NCI-H2171 treated with DMSO at 0.1 percent for 48 hours (cell line): ENCODE results near the gene RYR2.
"Not testable (repeated sequence)": the region's sequence is repeated elsewhere in the genome, so short reads cannot be mapped to it uniquely, and the experiment has no call there.

Source experiments
- DNase-seq: peaks from one replicate; lab custom pipeline; 2025; lab: John Stamatoyannopoulos, UW

The RYR2 gene

DNA sequence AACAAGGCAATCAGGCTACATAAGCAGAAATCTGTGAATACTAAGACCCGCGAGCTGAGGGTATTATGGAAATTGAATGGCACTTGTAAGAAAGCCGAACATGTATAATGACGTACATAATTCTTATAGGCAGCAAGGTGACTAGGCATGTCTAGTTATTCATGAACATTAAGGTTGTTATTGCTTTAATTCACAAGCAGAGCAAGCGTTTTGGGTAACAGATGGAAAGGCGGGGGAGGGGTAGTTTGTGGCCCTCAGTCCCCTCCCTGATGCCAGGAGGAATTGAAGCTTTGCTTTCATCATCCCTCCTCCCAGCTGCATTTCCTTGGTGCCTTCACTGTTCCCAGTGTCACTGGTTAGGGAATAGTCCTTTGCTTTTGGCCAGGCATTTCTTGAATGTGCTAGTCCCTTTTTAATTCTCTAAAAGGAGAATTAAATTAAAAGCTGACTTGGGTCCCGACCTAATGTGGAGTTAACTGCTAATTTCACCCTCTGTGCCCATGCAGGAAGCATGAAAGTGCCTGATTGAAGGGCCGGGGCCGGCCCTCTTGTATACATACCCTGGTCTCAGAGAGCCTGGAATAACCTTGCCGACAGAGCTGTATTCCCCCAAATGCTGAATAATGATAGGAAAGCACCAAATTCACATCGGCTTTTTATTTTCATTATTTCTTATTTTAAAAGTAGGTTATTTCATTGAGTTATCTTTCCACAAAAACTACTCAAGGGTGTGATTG lies 42.5 kb downstream of the RYR2 start:
- peak; percentile 89 for DNase-seq

GRCh38 chr1:237091691-237092090 lies 49.7 kb downstream of the RYR2 start:
- DNase-seq = peak; percentile 15

- DNase-seq = no peak
Measured at GRCh38 chr1:237093691-237094090, 51.7 kb downstream of the RYR2 start.

DNA sequence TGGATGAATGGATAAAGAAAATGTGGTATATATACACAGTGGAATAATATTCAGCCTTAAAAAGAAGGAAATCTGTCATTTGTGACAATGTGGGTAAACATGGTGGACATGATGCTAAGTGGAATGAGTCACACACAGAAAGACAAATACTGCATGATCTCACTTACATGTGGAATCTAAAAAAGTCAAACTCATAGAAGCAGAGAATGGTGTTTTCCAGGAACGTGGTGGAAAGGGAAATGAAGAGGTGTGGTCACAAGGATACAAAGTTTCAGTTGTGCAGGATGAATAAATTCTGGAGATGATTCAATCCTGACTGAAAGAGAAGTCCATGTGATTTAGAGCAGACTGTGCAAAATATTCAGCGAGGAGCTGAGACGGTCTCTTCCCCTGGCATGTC lies 56.6 kb downstream of the RYR2 start:
- no peak for DNase-seq

DNA sequence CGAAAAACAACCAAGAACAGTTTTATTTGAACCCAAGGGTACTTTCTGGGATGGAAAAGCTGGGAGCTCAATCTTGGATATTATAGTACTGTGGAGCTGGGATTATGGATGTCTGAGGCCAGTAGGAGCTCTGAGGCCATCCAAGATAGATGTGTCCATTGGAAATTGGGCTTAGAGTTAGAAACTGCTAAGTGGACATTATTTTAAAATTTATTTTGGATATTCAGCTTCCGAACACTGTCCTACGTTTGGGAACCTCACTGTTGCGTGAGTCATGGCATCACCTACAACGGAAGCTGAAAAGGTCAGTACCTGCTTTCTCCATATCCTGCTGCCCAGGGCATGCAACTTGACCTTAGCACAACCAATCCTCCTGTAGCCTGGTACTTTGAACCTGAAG lies 61.0 kb downstream of the RYR2 start:
- DNase-seq = no peak

DNA sequence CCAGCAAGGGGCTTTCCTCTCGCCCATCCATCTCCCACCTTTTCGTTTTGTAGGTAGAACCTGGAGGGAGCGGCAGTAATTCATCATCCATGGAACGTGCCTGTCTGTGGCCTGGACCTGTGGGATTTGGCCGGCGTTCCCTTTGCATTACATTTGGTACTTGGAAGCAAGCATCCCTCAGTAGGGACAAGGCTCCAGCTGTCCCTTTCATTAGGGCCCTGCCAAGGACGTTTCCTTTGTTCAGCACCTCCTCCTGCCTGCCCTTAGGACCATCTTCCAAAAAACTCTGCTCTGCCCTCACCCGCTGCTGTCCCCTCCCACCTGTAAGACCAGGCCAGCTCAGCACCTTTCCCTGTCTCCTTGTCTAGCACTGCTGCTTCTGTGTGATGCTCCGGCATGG lies 62.1 kb downstream of the RYR2 start:
- DNase-seq = no peak

DNA sequence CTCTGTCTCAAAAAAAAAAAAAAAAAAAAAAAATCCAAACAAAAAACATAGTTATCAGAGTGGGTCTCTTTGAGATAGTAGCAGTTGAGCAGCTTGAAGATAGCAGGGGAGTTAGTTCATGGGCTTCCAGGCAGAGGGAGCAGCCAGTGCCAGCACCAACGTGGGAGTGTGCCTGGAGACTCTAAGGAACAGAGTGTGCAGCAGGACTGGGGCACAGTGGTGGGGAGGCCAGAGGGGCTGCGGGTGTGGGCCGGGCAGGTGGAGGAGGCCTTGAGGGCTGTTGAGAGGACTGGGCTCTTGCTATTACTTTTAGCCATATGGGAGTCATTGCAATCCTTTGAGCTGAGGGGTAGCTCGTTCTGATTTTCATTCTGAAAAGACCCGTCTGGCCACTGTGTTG lies 63.8 kb downstream of the RYR2 start:
- no peak for DNase-seq

DNA sequence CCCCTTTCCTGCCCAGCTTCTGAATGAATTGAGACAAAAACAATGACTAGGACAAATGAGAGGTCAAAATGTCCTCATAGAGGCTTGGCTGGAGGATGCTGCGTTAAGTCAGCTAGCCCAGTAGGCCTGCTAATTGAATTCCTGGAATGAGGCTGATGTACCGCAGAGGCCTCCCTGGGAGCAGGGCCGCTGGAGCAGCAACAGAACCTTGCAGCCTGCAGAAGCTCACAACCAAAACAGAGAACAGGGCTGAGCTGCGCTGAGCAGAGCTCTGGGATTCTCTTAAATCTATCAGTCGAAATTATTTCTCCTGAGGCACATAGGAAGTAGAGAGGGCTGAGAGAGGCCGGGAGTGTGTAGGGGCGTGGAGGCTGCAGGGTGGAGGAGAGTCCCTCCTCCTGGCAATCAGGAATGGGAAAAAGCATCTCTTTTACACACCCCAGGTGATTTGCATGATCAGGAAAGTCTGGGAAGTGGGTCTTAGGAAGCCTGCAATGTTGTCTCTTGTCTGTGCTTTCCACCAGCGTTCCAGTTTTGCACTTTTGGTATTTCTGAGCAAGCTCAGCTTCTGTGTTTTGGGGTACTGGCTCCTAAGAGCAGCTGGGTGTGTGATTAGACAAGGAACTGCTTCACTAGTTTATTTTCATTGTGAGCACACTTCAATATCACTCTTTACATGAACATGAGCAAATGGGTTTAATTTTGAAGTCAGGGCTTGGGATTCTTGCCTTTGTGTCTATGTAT lies 66.5 kb downstream of the RYR2 start:
- DNase-seq = no peak

- DNase-seq = no peak
Measured at GRCh38 chr1:237111807-237112206, 69.8 kb downstream of the RYR2 start.

- DNase-seq = no peak
Measured at GRCh38 chr1:237112663-237113062, 70.7 kb downstream of the RYR2 start.

GRCh38 chr1:237115035-237115434 lies 73.1 kb downstream of the RYR2 start:
- DNase-seq = no peak

GRCh38 chr1:237119091-237119490 lies 77.1 kb downstream of the RYR2 start:
- DNase-seq = no peak

GRCh38 chr1:237120683-237121082 lies 78.7 kb downstream of the RYR2 start:
- no peak for DNase-seq

GRCh38 chr1:237124856-237125462 lies 83.0 kb downstream of the RYR2 start:
- DNase-seq = no peak

GRCh38 chr1:237126180-237126579 lies 84.2 kb downstream of the RYR2 start:
- DNase-seq = no peak

- not testable (repeated sequence) for DNase-seq
Measured at GRCh38 chr1:237127301-237127700, 85.3 kb downstream of the RYR2 start.

DNA sequence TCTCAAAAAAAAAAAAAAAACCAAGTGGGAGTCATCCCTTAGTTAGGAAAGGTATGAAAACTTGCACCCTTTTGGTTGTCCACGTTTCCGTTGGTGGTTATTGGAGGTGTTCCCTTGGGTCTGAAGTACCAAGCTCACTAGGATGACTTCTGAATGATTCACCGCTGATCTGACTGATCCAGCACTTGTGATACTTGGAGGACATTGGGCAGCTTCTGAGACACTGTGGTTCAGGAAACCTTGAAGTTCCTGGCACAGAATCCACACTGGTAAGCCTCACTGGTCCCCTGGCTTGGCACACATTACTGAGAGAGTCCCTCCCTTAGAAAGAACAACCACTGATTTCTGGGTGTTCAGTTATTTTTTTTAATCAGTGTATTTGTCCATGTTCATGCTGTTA lies 91.9 kb downstream of the RYR2 start:
- DNase-seq = no peak

DNA sequence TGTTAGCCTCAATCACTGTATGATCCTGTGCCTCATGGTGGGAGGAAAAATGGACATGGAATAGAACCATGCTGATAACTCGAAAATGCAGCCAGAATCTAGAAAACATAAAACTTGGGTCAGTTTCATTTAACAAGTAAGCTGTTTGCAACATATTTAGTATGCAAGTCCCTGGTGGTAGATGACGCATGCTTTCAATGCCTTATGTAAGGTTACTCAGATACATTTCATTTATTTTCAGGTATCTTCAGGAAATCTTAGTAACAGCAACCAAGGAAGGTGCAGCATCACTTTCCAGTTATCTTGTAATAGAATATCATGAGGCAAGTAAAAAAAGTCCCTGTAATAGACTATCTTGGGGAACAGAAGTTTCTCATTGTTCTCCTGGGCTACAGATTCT lies 92.9 kb downstream of the RYR2 start:
- no peak for DNase-seq

DNA sequence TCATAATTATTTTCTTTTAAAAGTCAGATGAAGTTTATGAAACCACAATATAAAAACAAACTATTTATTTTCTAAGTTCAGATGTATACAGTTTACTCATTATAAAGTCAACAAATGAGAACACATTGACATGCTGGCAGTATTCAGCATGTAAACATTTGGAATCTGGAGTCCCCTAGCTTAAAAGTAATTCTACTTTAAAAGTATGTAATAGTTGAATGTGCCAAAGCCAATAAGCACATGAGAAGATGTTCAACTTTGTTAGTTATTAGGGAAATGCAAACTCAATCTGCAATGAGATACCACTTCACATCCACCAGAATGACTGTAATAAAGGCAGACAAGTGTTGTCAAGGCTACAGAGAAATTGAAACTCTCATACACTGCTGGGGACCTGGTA lies 96.6 kb downstream of the RYR2 start:
- peak; percentile 14 for DNase-seq

DNA sequence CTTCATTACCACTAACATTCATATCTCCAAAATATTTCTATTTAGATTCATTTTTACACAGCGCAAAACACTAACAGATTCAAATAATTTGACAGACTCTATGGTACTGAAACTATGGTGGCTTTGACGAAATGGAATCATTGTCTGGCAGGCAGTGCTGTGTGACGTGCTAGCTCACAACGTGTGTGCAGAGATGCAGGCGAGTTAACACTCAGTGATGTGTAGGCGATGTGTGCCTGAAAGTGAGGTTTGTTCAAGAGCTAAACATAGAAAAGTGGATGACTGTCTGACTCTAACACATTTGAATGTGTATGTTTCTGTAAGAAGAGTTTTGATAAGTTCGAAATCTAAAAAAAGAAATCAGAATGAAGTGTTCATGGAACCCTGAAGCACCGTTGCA lies 97.7 kb downstream of the RYR2 start:
- no peak for DNase-seq

GRCh38 chr1:237140986-237141385 lies 99.0 kb downstream of the RYR2 start:
- no peak for DNase-seq

DNA sequence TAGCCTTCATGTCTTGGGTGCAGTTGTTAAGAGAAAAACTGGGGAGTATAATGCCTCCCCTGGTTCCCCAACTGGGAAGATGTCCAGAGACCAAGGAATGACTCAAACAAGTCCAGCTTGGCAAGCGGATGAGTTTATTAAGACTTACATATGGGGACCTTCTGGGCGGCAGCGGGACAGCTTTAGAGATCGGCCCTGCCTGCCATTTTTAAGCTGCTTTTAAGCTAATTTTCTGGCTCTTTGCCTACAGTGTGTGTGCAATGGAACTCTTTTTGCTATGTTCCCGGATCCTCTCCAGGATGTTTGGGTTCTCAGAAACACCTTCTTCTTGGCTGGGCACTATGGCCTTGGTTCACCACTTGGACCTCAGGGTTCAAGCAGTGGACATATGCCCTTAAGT lies 99.5 kb downstream of the RYR2 start:
- no peak for DNase-seq

DNA sequence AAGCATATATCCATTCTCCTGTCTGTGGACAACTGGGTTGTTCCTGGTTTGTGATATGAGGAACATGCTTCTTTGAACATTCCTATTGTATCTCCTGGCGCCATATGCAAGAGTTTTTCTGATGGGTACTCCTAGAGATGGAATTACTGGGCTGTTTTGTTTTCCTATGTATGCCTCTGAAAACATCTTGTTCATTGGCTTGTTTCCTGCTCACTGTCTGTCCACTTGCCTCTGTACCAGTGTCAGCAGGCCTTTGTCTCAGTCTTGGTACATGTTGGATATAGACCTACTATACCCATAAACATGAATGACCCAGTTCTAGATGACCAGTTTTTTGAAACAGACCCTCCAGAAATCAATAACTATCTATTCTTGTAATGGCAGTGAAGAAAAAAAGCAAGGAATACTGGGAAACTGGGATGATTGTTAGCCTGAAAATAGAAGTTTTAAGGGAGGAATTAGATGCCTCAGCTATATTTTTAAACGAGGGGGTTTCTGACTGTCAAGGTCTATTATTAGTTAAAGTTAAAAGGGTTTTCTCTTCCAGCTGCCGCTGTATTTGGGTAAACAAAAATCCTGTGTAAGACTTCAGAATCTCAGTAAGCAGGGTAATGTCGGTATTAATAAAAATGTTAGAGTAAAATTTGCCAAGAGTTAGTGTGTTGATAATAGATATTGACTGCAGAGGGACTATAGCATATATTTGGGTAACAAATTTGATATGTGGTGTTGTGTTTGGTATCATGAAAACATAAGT lies 103.6 kb downstream of the RYR2 start:
- no peak for DNase-seq
